SJCRH30 (cell line): ENCODE results near the gene USPL1. TPM values are rescaled to one million over a fixed set of nuclear protein-coding genes. Genes with fewer than 3 reads are reported as not detected.

Experiments used
- total RNA-seq: library from RNA; depleted of rRNA; stranded (reverse); fragments of >200 nt; shearing (Covaris generic); gene quantifications from 2 replicates; pipeline ENCODE4 v1.2.3, GENCODE V29; 2014; rRNA removed

The USPL1 gene
- total RNA-seq, 1 experiment from 2014 or later, result 46.0 TPM

Other genes with a start within 250 kb of the USPL1 start
- gene UBE2L5, start 195.4 kb upstream of the USPL1 start, total RNA-seq, result not detected in 2 replicates
- 1,487 and 1,662 TPM in 2 replicates for gene HMGB1, start 152.0 kb upstream of the USPL1 start, total RNA-seq
- gene ALOX5AP, start 117.6 kb downstream of the USPL1 start, total RNA-seq, result 0.73 and 0.76 TPM in 2 replicates